ENCODE measurements around the gene CCSER1. TPM values are rescaled to one million over a fixed set of nuclear protein-coding genes. Genes with fewer than 3 reads are reported as not detected.

Gene CCSER1
- total RNA-seq, 4 donors from 2014 or later = 4.0 to 6.0 (median 4.8) TPM

- no peak for TF ChIP-seq POLR2A (IDR thresholded peaks at IDR 0.05)
- TF ChIP-seq CTCF (IDR thresholded peaks at IDR 0.05) = no peak
- no peak for TF ChIP-seq EP300 (IDR thresholded peaks at IDR 0.05)
- Histone ChIP-seq H3K27me3 (no peaks in the 10 kb centered on the region), H3K36me3 (no peaks in the 10 kb centered on the region), H3K27ac (no peak overlapping the region), H3K9me3 (no peaks in the 10 kb centered on the region), H3K4me3 (no peak overlapping the region), H3K4me1 (no peaks in the 10 kb centered on the region)
- WGBS, 2 donors = 11 to 18% methylated on average over 1 of the region's 1 CpG
- DNase-seq (ENCODE audit: low spot score in 2 of 2) = no peak
These were observed 14.9 kb downstream of the CCSER1 start for GRCh38 chr4:90142081-90142480.

- Histone ChIP-seq H3K27me3 (no peaks in the 10 kb centered on the region), H3K9me3 (no peaks in the 10 kb centered on the region), H3K36me3 (no peaks in the 10 kb centered on the region), H3K27ac (no peak overlapping the region), H3K4me1 (no peaks in the 10 kb centered on the region), H3K4me3 (no peak overlapping the region)
- no peak for DNase-seq (ENCODE audit: low spot score in 2 of 2)
- no peak for TF ChIP-seq CTCF (IDR thresholded peaks at IDR 0.05)
- 57 to 66% methylated on average over 2 of the region's 2 CpGs for WGBS, 2 donors
These were observed 18.1 kb downstream of the CCSER1 start for GRCh38 chr4:90145319-90145718.

GRCh38 chr4:90146306-90146705 is 19.1 kb downstream of the CCSER1 start:
- no peaks in the 10 kb centered on the region for H3K9me3 ChIP-seq
- no peaks in the 10 kb centered on the region for H3K4me1 ChIP-seq
- DNase-seq (ENCODE audit: low spot score in 2 of 2) = no peak
- no peaks in the 10 kb centered on the region for H3K27me3 ChIP-seq
- no peak overlapping the region for H3K27ac ChIP-seq
- 79 to 80% methylated on average over 5 of the region's 5 CpGs for WGBS, 2 donors
- no peak overlapping the region for H3K4me3 ChIP-seq
- TF ChIP-seq CTCF (IDR thresholded peaks at IDR 0.05) (no peak), EP300 (IDR thresholded peaks at IDR 0.05) (no peak), POLR2A (IDR thresholded peaks at IDR 0.05) (no peak)
- H3K36me3 ChIP-seq = no peaks in the 10 kb centered on the region

GRCh38 chr4:90148574-90149148 is 21.5 kb downstream of the CCSER1 start:
- no peaks in the 10 kb centered on the region for H3K36me3 ChIP-seq
- WGBS, 2 donors = 86 to 91% methylated on average over 2 of the region's 2 CpGs
- H3K9me3 ChIP-seq = no peaks in the 10 kb centered on the region
- TF ChIP-seq EP300 (IDR thresholded peaks at IDR 0.05) (no peak), POLR2A (IDR thresholded peaks at IDR 0.05) (no peak), CTCF (IDR thresholded peaks at IDR 0.05) (no peak)
- H3K4me3 ChIP-seq = no peak overlapping the region
- no peak overlapping the region for H3K27ac ChIP-seq
- no peaks in the 10 kb centered on the region for H3K27me3 ChIP-seq
- no peaks in the 10 kb centered on the region for H3K4me1 ChIP-seq
- no peak for DNase-seq (ENCODE audit: low spot score in 2 of 2)

- no peak for DNase-seq (ENCODE audit: low spot score in 2 of 2)
- H3K27me3 ChIP-seq = no peaks in the 10 kb centered on the region
- no peaks in the 10 kb centered on the region for H3K36me3 ChIP-seq
- TF ChIP-seq CTCF (IDR thresholded peaks at IDR 0.05) (no peak), EP300 (IDR thresholded peaks at IDR 0.05) (no peak), POLR2A (IDR thresholded peaks at IDR 0.05) (no peak)
- no peaks in the 10 kb centered on the region for H3K9me3 ChIP-seq
- no peaks in the 10 kb centered on the region for H3K4me1 ChIP-seq
- no peak overlapping the region for H3K4me3 ChIP-seq
- no peak overlapping the region for H3K27ac ChIP-seq
These were observed 24.8 kb downstream of the CCSER1 start for GRCh38 chr4:90152024-90152423.
